HG02588 (cell line): ENCODE data around the gene GDPD3.

ENCODE experiments used
- ATAC-seq: cut with Tn5 transposase; IDR thresholded peaks from one replicate; pipeline ENCODE4 v1.9.1; 2021; ENCODE audit warnings: mild to moderate bottlenecking, moderate library complexity; ENCODE audit not compliant: unreplicated experiment

The GDPD3 gene

DNA sequence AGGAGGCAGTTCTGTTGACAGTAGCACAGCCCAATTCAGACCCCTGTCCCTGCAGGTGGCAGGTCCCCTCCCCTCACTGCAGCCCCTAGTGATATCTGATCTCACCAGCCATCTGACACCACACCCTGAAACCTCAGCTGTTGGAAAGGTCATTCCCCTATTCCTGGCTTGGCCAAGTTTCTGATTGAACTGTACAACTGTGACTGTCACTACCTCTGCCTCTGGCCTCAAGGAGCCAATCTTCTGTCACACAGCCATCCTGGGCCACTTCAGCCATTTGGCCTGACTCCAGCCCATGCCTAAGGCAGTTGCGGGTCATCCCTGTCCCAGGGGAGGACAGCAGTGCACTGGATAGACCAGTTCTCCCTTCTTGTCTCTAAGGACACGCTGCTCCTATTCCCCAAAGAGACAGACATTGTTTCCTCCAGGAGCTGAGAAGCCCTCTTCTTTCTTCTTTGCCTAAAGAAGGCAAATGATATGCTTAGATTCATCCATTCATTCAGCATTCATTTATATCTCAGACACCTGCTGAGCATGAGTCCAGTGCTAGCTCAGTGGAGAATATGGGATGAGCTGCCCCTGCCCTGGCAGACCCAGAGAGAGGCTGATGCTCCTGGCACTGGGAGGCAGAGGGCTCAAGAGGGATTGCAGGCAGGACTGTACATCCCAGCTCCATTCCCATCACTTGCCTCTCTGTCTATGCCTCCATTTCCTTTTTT, 52.3 kb downstream of the GDPD3 start:
- ATAC-seq = no peak

DNA sequence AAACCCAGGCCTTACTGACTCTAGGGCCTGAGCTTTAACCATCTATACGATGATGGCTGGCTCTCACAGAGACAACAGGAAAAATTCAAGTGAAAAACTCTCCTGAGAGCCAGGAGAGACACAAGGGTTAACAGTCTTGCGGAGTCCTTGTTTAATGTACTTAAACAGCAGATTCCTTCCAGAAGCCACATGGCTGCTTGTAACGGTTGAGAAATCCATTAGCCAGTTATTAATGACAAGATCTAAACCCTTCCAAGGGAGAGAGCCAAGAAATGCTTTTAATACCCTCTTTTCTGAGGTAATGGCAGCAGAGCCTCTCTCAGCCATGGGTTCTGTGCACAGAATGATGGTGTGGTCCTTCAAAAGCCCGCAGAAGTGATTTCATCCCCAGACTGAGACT, 53.0 kb downstream of the GDPD3 start:
- ATAC-seq = no peak

DNA sequence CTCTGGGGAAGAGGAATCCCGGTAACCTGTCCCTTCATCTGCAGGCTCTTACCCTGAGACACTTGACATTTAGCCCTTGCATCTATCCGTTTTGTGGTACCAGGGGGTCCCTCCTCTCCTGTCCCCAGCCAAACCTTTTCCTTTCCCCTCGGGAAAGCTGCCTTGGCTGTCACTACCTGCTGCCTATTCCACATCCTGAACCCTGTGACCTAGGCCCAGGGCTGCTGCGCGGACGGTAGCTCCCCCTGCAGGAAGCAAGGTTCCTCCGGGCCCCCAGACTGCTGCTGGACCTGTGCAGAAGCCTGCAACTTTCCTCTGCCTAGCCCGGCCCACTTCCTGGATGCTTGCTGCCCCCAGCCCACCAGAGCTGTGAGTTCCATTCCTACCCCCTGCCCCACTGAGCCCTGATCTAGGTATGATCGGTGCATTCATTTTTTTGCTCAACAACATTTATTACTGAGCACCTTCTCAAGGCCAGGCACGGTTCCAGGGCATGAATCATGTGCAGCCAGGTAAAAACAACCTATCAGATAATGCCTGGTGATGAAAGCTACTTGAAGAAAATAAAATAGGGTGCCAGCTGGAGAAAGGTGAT, 58.3 kb downstream of the GDPD3 start:
- ATAC-seq = no peak
